Measurements from ENCODE around the gene KLHL28. TPM values are rescaled to one million over a fixed set of nuclear protein-coding genes. Genes with fewer than 3 reads are reported as not detected.

KLHL28 gene
- total and polyA plus RNA-seq, 8 donors = 1.5 to 9.2 (median 5.8) TPM

DNA sequence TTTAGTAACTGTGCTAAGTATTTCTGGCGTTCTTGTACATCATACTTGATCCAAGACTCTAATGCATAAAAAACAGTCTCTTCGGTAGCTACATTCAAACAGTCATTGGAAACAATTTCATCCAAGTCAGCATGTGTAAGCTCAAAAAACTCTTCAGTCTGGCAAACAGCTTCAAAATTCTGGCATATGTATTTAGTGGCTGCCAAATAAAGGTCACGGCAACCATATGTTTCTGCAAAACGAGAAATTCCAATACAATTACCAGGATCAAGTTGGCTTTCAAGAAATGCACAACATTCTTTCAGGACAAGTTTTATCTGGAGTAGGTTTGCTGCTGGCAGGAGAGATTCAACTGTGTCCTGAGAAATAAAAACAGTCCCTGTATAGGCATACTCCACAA lies 16.5 kb downstream of the KLHL28 start:
- Histone ChIP-seq H3K27me3 (no peaks in the 10 kb centered on the region), H3K9me3 (no peaks in the 10 kb centered on the region), H3K4me1 (no peaks in the 10 kb centered on the region), H3K27ac (no peak overlapping the region), H3K4me3 (no peak overlapping the region), H3K36me3 (peaks cover 0 to 8% (median 3%) of the 10 kb centered on the region in 3 donors)
- TF ChIP-seq, protein P1, sequence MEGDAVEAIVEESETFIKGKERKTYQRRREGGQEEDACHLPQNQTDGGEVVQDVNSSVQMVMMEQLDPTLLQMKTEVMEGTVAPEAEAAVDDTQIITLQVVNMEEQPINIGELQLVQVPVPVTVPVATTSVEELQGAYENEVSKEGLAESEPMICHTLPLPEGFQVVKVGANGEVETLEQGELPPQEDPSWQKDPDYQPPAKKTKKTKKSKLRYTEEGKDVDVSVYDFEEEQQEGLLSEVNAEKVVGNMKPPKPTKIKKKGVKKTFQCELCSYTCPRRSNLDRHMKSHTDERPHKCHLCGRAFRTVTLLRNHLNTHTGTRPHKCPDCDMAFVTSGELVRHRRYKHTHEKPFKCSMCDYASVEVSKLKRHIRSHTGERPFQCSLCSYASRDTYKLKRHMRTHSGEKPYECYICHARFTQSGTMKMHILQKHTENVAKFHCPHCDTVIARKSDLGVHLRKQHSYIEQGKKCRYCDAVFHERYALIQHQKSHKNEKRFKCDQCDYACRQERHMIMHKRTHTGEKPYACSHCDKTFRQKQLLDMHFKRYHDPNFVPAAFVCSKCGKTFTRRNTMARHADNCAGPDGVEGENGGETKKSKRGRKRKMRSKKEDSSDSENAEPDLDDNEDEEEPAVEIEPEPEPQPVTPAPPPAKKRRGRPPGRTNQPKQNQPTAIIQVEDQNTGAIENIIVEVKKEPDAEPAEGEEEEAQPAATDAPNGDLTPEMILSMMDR (IDR thresholded peaks at IDR 0.05) = no peak
- no peak for FAIRE-seq
- no peak for DNase-seq
- intact Hi-C loops (cut with DNase I) = no loop called here
- no peak for ATAC-seq
- 83 to 89% methylated on average over 4 of the region's 4 CpGs for WGBS, 2 donors

DNA sequence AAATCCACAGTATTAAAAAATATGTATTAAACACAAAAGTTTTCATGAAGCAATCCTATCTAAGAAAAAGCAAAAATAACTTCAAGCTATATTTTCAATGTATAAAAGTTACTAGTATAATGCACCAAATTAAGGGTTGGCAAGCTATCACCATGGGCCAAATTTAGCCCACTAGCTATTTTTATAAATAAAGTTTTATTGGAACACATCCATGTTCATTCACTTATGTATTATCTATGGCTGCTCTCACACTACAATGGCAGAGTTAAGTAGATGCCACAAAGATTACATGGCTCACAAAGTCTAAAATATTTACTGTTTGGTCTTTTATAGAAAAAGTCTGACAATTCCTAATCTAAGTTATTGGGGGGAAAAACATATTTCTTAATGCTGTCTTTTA lies 17.6 kb downstream of the KLHL28 start:
- TF ChIP-seq, protein P1 (IDR thresholded peaks at IDR 0.05) = no peak
- intact Hi-C loops (cut with DNase I) = no loop called here
- FAIRE-seq (no peak), DNase-seq (no peak), ATAC-seq (no peak)
- Histone ChIP-seq H3K9me3 (no peaks in the 10 kb centered on the region), H3K4me1 (no peaks in the 10 kb centered on the region), H3K4me3 (no peak overlapping the region), H3K27me3 (no peaks in the 10 kb centered on the region), H3K27ac (no peak overlapping the region), H3K36me3 (peaks cover 0 to 8% (median 3%) of the 10 kb centered on the region in 3 donors)

DNA sequence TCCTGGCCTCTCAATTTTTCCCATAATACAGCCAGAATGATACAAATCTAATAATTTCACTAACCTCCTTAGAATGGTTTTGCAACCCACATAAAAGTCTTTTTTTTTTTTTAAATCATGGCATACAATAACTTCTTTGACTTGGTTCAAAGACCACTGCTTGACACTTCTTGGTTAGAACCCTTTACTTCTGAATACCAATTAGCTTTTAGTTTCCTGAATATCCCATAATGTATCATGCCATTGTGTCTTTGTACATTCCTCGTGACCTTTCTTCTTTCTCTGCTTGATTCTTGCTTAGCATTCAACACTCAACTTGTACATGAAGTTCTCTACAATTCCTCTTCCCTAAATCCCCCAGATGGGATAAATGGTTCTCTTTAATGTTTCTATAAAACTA lies 19.3 kb downstream of the KLHL28 start:
- TF ChIP-seq, protein P1 (IDR thresholded peaks at IDR 0.05) = no peak
- no peak for FAIRE-seq
- H3K4me1 ChIP-seq = no peaks in the 10 kb centered on the region
- H3K27me3 ChIP-seq = no peaks in the 10 kb centered on the region
- peaks cover 0 to 8% (median 3%) of the 10 kb centered on the region in 3 donors for H3K36me3 ChIP-seq
- no peak overlapping the region for H3K4me3 ChIP-seq
- no peak overlapping the region for H3K27ac ChIP-seq
- intact Hi-C loops (cut with DNase I) = no loop called here
- no peak for ATAC-seq
- no peak for DNase-seq
- H3K9me3 ChIP-seq = no peaks in the 10 kb centered on the region
- 95 to 100% methylated on average over 1 of the region's 1 CpG for WGBS, 2 donors

DNA sequence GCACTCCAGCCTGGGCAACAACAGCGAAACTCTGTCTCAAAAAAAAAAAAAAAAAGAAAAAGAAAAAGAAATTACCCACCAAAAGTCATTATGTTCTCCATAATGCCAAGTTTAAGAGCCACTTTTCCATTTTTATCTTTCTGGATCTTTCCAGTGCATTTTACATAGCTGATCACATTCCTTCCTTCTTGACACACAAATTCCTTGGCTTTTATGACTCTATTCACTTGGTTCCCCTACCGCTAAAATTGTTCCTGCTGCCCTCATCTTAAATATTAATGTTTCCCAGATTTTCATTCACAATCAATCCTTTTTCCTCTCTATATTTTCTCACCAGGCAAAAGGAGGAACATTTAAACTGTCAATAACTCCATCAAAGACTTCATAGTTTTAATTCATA lies 20.2 kb downstream of the KLHL28 start:
- intact Hi-C loops (cut with DNase I) = no loop called here
- 97 to 100% methylated on average over 1 to 2 of the region's 2 CpGs for WGBS, 2 donors
- no peak for FAIRE-seq

DNA sequence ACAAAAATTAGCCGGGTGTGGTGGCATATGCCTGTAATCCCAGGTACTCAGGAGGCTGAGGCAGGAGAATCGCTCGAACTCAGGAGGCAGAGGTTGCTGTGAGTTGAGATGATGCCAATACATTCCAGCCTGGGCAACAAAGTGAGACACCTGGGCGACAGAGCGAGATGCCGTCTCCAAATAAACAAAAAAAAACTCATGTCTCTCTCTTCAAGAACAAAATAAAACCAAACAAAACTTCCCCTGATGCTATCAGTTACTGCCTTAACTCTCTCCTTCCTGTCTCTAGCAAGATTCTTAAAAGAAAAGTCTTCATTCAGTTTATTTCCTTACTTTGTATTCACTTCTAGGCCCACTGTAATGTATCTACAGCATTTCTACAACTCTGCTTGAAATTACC lies 20.8 kb downstream of the KLHL28 start:
- Histone ChIP-seq H3K4me1 (no peaks in the 10 kb centered on the region), H3K27me3 (no peaks in the 10 kb centered on the region), H3K36me3 (peaks cover 0 to 8% (median 3%) of the 10 kb centered on the region in 3 donors), H3K4me3 (no peak overlapping the region), H3K9me3 (no peaks in the 10 kb centered on the region), H3K27ac (no peak overlapping the region)
- FAIRE-seq = no peak
- DNase-seq = no peak
- 88 to 96% methylated on average over 6 of the region's 6 CpGs for WGBS, 2 donors
- TF ChIP-seq, protein P1 (IDR thresholded peaks at IDR 0.05) = no peak
- intact Hi-C loops (cut with DNase I) = no loop called here
- ATAC-seq = no peak

More for the DNA sequence above, 20.2 kb downstream of the KLHL28 start:
- TF ChIP-seq, protein P1 (IDR thresholded peaks at IDR 0.05) = no peak
- Histone ChIP-seq H3K4me1 (no peaks in the 10 kb centered on the region), H3K27me3 (no peaks in the 10 kb centered on the region), H3K36me3 (peaks cover 0 to 8% (median 3%) of the 10 kb centered on the region in 3 donors), H3K9me3 (no peaks in the 10 kb centered on the region), H3K27ac (no peak overlapping the region), H3K4me3 (no peak overlapping the region)
- ATAC-seq (no peak), DNase-seq (no peak)
